DND-41 (cell line): ENCODE measurements around the gene CD180.

Experiments
- ATAC-seq: fragments of 200-7000 bp; cut with Tn5 transposase; 3 replicates; pipeline ENCODE4 v1.9.1; 2021; ENCODE audit warnings: low read depth; ENCODE audit not compliant: insufficient read depth
- DNase-seq: peaks from one replicate; pipeline ENCODE4 v3.0.0-alpha.2; 2020
- H2AFZ ChIP-seq: 2 replicates; pipeline ENCODE4 v1.6.0; 2012; ENCODE audit warnings: low read depth, low read length
- H3K27ac ChIP-seq: 2 replicates; pipeline ENCODE4 v1.5.1; 2012; ENCODE audit warnings: low read length, inconsistent platforms
- H3K27me3 ChIP-seq: fragments of 200-600 bp; sonication (generic); 2 replicates; pipeline ENCODE4 v1.6.0; 2012; ENCODE audit warnings: low read length, mild to moderate bottlenecking, inconsistent platforms; ENCODE audit not compliant: insufficient read depth, poor library complexity
- H3K36me3 ChIP-seq: 2 replicates; pipeline ENCODE4 v1.5.1; 2012; ENCODE audit warnings: low read length, inconsistent platforms; ENCODE audit not compliant: insufficient read depth
- H3K4me1 ChIP-seq: 2 replicates; pipeline ENCODE4 v1.5.1; 2012; ENCODE audit warnings: mild to moderate bottlenecking, low read length; ENCODE audit not compliant: insufficient read depth
- H3K4me2 ChIP-seq: 2 replicates; pipeline ENCODE4 v1.6.0; 2012; ENCODE audit warnings: mild to moderate bottlenecking, moderate library complexity, low read length, inconsistent platforms; ENCODE audit not compliant: insufficient read depth
- H3K4me3 ChIP-seq, 2 experiments: fragments of 200-600 bp in 1 of 2; shearing (Covaris generic) in 1 of 2; 2 replicates each; pipeline ENCODE4 v1.5.1; 2012 to 2016; ENCODE audit warnings: inconsistent platforms in 2 of 2, low read length in 2 of 2, mild to moderate bottlenecking in 2 of 2, low read depth in 1 of 2, moderate library complexity in 1 of 2
- H3K79me2 ChIP-seq: 2 replicates; pipeline ENCODE4 v1.6.0; 2012; ENCODE audit warnings: low read length, inconsistent platforms; ENCODE audit not compliant: insufficient read depth
- H3K9ac ChIP-seq: 2 replicates; pipeline ENCODE4 v1.6.0; 2012; ENCODE audit warnings: low read depth, mild to moderate bottlenecking, inconsistent platforms, low read length, moderate library complexity
- H3K9me3 ChIP-seq: 2 replicates; pipeline ENCODE4 v1.5.1; 2012; ENCODE audit warnings: low read length, moderate library complexity, mild to moderate bottlenecking, inconsistent platforms; ENCODE audit not compliant: insufficient read depth, severe bottlenecking
- H4K20me1 ChIP-seq: 2 replicates; pipeline ENCODE4 v1.6.0; 2012; ENCODE audit warnings: low read length; ENCODE audit not compliant: insufficient read depth
- EZH2 ChIP-seq: IDR thresholded peaks from 3 replicates; pipeline ENCODE4 v1.6.1; 2012; ENCODE audit warnings: borderline replicate concordance, low read depth, mild to moderate bottlenecking, moderate library complexity, low read length, inconsistent platforms; ENCODE audit not compliant: severe bottlenecking
- TF ChIP-seq, protein P1 (sequence below): IDR thresholded peaks from 2 replicates; pipeline ENCODE4 v1.5.1; 2012; ENCODE audit warnings: borderline replicate concordance, low read length, moderate library complexity, mild to moderate bottlenecking; ENCODE audit not compliant: poor library complexity, severe bottlenecking; ENCODE audit errors: extremely low read depth

Gene CD180

DNA sequence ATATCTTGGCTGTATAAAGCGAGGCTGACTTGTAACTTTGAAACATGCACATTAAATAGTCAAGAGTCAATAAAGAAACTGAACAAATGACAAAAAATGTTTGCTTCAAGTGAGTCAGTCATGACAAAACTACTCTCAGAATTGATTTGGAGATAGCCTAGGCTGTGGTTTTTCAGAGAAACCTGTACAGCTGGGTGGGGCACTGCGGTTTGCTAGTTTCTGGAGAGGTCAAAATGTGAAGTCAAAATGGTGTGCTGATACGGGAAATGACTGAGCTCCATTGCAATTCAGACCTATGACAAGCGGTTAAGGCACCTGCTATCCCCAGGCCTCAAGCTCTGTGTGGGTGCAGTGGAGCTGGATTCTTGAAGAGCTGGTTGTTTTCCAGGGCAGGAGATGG lies 10.3 kb upstream of the CD180 start:
- peak overlapping the region; percentile 54 for H3K9ac ChIP-seq

DNA sequence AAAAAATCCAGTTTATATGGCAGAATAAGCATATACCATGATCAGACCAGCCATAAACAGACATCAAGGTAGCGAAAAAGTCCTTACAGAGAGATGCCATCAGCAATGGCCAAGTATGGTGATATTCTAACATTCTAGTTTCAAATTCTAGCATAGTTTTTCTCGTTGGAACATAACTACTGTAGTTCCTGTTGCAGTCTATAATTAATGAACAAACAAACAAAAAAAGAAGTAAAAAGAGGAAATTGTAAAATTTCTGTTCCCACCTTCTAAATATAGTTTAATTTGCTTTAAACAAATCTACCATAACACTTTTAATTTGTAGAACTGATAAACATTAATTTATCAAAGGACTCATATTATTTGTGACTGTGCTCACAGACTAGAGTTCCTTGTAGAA lies 9.9 kb upstream of the CD180 start:
- peak overlapping the region in 1 of 2 experiments; percentile 40; a peak in 2 of 4 replicates for H3K4me3 ChIP-seq
- no peak for DNase-seq
- TF ChIP-seq, protein P1, sequence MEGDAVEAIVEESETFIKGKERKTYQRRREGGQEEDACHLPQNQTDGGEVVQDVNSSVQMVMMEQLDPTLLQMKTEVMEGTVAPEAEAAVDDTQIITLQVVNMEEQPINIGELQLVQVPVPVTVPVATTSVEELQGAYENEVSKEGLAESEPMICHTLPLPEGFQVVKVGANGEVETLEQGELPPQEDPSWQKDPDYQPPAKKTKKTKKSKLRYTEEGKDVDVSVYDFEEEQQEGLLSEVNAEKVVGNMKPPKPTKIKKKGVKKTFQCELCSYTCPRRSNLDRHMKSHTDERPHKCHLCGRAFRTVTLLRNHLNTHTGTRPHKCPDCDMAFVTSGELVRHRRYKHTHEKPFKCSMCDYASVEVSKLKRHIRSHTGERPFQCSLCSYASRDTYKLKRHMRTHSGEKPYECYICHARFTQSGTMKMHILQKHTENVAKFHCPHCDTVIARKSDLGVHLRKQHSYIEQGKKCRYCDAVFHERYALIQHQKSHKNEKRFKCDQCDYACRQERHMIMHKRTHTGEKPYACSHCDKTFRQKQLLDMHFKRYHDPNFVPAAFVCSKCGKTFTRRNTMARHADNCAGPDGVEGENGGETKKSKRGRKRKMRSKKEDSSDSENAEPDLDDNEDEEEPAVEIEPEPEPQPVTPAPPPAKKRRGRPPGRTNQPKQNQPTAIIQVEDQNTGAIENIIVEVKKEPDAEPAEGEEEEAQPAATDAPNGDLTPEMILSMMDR: no peak
- TF ChIP-seq EZH2: no peak
- H3K36me3 ChIP-seq: no peaks in the 10 kb centered on the region
- H3K27me3 ChIP-seq: no peaks in the 10 kb centered on the region
- peak overlapping the region; percentile 53 for H3K4me2 ChIP-seq
- peaks cover under 1% of the 10 kb centered on the region for H3K9me3 ChIP-seq
- H3K79me2 ChIP-seq: peaks cover 3% of the 10 kb centered on the region; the same call in 1 of the 2 replicates
- H3K4me1 ChIP-seq: peaks cover 70% of the 10 kb centered on the region
- no peaks in the 10 kb centered on the region for H4K20me1 ChIP-seq
- H3K27ac ChIP-seq: peak overlapping the region; percentile 98
- no peak for ATAC-seq
- H2AFZ ChIP-seq: peak overlapping the region; percentile 55
- H3K9ac ChIP-seq: peak overlapping the region; percentile 51

More for the DNA sequence above, 10.3 kb upstream of the CD180 start:
- peak overlapping the region; percentile 98 for H3K27ac ChIP-seq
- H4K20me1 ChIP-seq: no peaks in the 10 kb centered on the region
- no peaks in the 10 kb centered on the region for H3K27me3 ChIP-seq
- TF ChIP-seq, protein P1: no peak
- TF ChIP-seq EZH2: no peak
- H3K4me2 ChIP-seq: peak overlapping the region; percentile 53
- H3K36me3 ChIP-seq: no peaks in the 10 kb centered on the region
- ATAC-seq: peak; percentile 87
- no peak overlapping the region for H2AFZ ChIP-seq
- DNase-seq: peak; percentile 95
- H3K79me2 ChIP-seq: peaks cover 3% of the 10 kb centered on the region; the same call in 1 of the 2 replicates
- no peaks in the 10 kb centered on the region for H3K9me3 ChIP-seq
- peaks cover 70% of the 10 kb centered on the region for H3K4me1 ChIP-seq
- H3K4me3 ChIP-seq: no peak overlapping the region

GRCh38 chr5:67205981-67206380 lies 9.4 kb upstream of the CD180 start:
- no peaks in the 10 kb centered on the region for H3K27me3 ChIP-seq
- DNase-seq: no peak
- peaks cover 3% of the 10 kb centered on the region; the same call in 1 of the 2 replicates for H3K79me2 ChIP-seq
- TF ChIP-seq EZH2: no peak
- TF ChIP-seq, protein P1: no peak
- H3K4me3 ChIP-seq: peak overlapping the region in 1 of 2 experiments; percentile 40; a peak in 2 of 4 replicates
- no peak for ATAC-seq
- no peaks in the 10 kb centered on the region for H4K20me1 ChIP-seq
- H3K4me2 ChIP-seq: peak overlapping the region; percentile 53
- H3K9ac ChIP-seq: peak overlapping the region; percentile 51
- H3K36me3 ChIP-seq: no peaks in the 10 kb centered on the region
- peak overlapping the region; percentile 98 for H3K27ac ChIP-seq
- peaks cover 70% of the 10 kb centered on the region for H3K4me1 ChIP-seq
- H2AFZ ChIP-seq: peak overlapping the region; percentile 55
- H3K9me3 ChIP-seq: peaks cover 6% of the 10 kb centered on the region
